Activated CD4-positive, alpha-beta T cell treated with anti-CD3 and anti-CD28 coated beads, Interleukin-2, amount 10 ng/mL, durations not matched to agents 24 days and 14 days (primary cell): ENCODE measurements around the gene ANXA4. TPM values are rescaled to one million over a fixed set of nuclear protein-coding genes. Genes with fewer than 3 reads are reported as not detected.
A peak's percentile ranks its signal among the peaks of the same experiment; 100 is the strongest.
"Not testable (repeated sequence)": the region's sequence is repeated elsewhere in the genome, so short reads cannot be mapped to it uniquely, and the experiment has no call there.

Source experiments
- DNase-seq: peaks from one replicate; pipeline ENCODE4 v3.0.0; 2022
- H3K27ac Mint-ChIP-seq: one replicate; pipeline ENCODE4 v1.8.0; 2022; ENCODE audit warnings: mild to moderate bottlenecking, mixed read lengths
- H3K27me3 Mint-ChIP-seq: one replicate; pipeline ENCODE4 v1.8.0; 2022; ENCODE audit warnings: mixed read lengths
- H3K36me3 Mint-ChIP-seq: one replicate; pipeline ENCODE4 v1.8.0; 2022; ENCODE audit warnings: low read depth, mild to moderate bottlenecking, mixed read lengths
- H3K4me1 Mint-ChIP-seq: one replicate; pipeline ENCODE4 v1.8.0; 2021; ENCODE audit warnings: mixed read lengths
- H3K4me3 Mint-ChIP-seq: one replicate; pipeline ENCODE4 v1.8.0; 2022; ENCODE audit warnings: mild to moderate bottlenecking, moderate library complexity, mixed read lengths
- H3K9me3 Mint-ChIP-seq: one replicate; pipeline ENCODE4 v1.8.0; 2021; ENCODE audit warnings: mixed read lengths
- intact Hi-C: fragments of 100-400 bp; cut with micrococcal nuclease; formaldehyde crosslinking; loops from one replicate; pipeline ENCODE4 v1.15.1; 2023
- total RNA-seq: library from RNA; stranded (reverse); gene quantifications from 2 replicates; pipeline ENCODE4 v1.2.3, GENCODE V29; 2022

ANXA4 gene
- total RNA-seq, 1 donor from 2014 or later, result 47.4 TPM

- Mint-ChIP-seq H3K4me1 (peaks cover 25% of the 10 kb centered on the region), H3K9me3 (no peaks in the 10 kb centered on the region), H3K4me3 (no peak overlapping the region), H3K36me3 (peaks cover 10% of the 10 kb centered on the region), H3K27ac (no peak overlapping the region), H3K27me3 (no peaks in the 10 kb centered on the region)
- intact Hi-C loops, result no loop called here
- DNase-seq, result no peak
Observed at GRCh38 chr2:69750246-69750645, 8.3 kb downstream of the ANXA4 start.

GRCh38 chr2:69753659-69754363 lies 11.9 kb downstream of the ANXA4 start:
- Mint-ChIP-seq H3K27ac (no peak overlapping the region), H3K4me1 (peaks cover 32% of the 10 kb centered on the region), H3K27me3 (no peaks in the 10 kb centered on the region), H3K36me3 (peaks cover 10% of the 10 kb centered on the region), H3K9me3 (no peaks in the 10 kb centered on the region), H3K4me3 (no peak overlapping the region)
- intact Hi-C loops, result no loop called here
- no peak for DNase-seq

- H3K4me3 Mint-ChIP-seq, result peak overlapping the region; percentile 1
- peaks cover 32% of the 10 kb centered on the region for H3K4me1 Mint-ChIP-seq
- H3K36me3 Mint-ChIP-seq, result peaks cover 6% of the 10 kb centered on the region
- H3K27me3 Mint-ChIP-seq, result no peaks in the 10 kb centered on the region
- DNase-seq, result no peak
- H3K27ac Mint-ChIP-seq, result peak overlapping the region; percentile 30
- intact Hi-C loops, result no loop called here
- no peaks in the 10 kb centered on the region for H3K9me3 Mint-ChIP-seq
Observed at GRCh38 chr2:69754633-69755032, 12.7 kb downstream of the ANXA4 start.

- intact Hi-C loops, result loop anchor here (2.0 kb wide), 1 partner anchor 19 kb away; no protein-coding TSS in a partner anchor
- Mint-ChIP-seq H3K27me3 (no peaks in the 10 kb centered on the region), H3K9me3 (no peaks in the 10 kb centered on the region), H3K36me3 (peaks cover 11% of the 10 kb centered on the region), H3K27ac (peak overlapping the region; percentile 48), H3K4me3 (no peak overlapping the region), H3K4me1 (peaks cover 25% of the 10 kb centered on the region)
- peak; percentile 76 for DNase-seq
Observed at GRCh38 chr2:69755862-69756467, 14.0 kb downstream of the ANXA4 start.

DNA sequence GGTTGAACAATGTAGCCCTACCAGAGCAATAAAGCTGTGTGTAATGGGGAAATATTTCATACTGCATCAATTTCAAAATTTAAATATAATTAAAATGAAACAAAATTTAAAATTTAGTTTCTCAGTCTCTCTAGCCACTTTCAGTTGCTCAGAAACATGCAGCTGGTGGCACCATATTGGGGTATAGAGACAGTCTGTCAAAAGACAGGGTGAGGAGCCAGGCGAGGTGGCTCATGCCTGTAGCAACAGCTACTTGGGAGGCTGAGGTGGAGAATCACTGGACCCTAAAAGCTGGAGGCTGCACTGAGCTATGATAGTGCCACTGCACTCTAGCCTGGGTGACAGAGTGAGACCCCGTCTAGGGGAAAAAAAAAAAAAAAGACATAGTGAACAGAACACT lies 20.1 kb downstream of the ANXA4 start:
- intact Hi-C loops, result no loop called here

GRCh38 chr2:69762513-69763494 lies 20.9 kb downstream of the ANXA4 start:
- intact Hi-C loops, result no loop called here
- H3K4me1 Mint-ChIP-seq, result peaks cover 38% of the 10 kb centered on the region
- DNase-seq, result no peak

More for the DNA sequence above, 20.1 kb downstream of the ANXA4 start:
- Mint-ChIP-seq H3K9me3 (peaks cover 3% of the 10 kb centered on the region), H3K4me3 (no peak overlapping the region), H3K27ac (no peak overlapping the region), H3K27me3 (no peaks in the 10 kb centered on the region), H3K36me3 (peaks cover 34% of the 10 kb centered on the region), H3K4me1 (peaks cover 32% of the 10 kb centered on the region)
- DNase-seq, result no peak

DNA sequence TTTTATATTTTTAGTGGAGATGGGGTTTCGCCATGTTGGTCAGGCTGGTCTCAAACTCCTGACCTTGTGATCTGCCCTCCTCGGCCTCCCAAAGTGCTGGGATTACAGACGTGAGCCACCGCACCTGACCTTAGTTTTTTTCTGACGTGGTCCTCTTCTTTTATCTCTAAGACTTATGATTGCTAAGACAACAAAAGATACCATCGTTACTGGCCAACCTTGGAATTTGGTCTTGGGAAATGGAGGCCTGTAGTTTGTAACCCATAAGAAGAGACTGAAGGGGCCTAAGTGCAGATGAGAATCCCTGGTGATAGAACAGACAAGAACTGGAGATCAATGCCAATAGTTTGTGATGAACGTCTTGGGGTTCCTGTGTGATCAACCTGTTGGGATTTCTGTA lies 21.9 kb downstream of the ANXA4 start:
- H3K9me3 Mint-ChIP-seq, H3K27me3 Mint-ChIP-seq, DNase-seq: not testable (repeated sequence)
- Mint-ChIP-seq H3K27ac (peak overlapping the region; percentile 86), H3K4me1 (peaks cover 45% of the 10 kb centered on the region), H3K36me3 (peaks cover 31% of the 10 kb centered on the region), H3K4me3 (peak overlapping the region; percentile 29)
- intact Hi-C loops, result loop anchor here (1.0 to 2.0 kb wide), 2 partner anchors 11 to 21 kb away; partner anchors contain the start of gene ANXA4

More at GRCh38 chr2:69762513-69763494, 20.9 kb downstream of the ANXA4 start:
- no peaks in the 10 kb centered on the region for H3K27me3 Mint-ChIP-seq
- peaks cover 3% of the 10 kb centered on the region for H3K9me3 Mint-ChIP-seq
- H3K36me3 Mint-ChIP-seq, result peaks cover 34% of the 10 kb centered on the region
- no peak overlapping the region for H3K27ac Mint-ChIP-seq
- no peak overlapping the region for H3K4me3 Mint-ChIP-seq

GRCh38 chr2:69764286-69765095 lies 22.6 kb downstream of the ANXA4 start:
- no peak for DNase-seq
- H3K4me3 Mint-ChIP-seq, result peak overlapping the region; percentile 67
- H3K27ac Mint-ChIP-seq, result peak overlapping the region; percentile 86
- peaks cover 33% of the 10 kb centered on the region for H3K36me3 Mint-ChIP-seq
- no peaks in the 10 kb centered on the region for H3K27me3 Mint-ChIP-seq
- peaks cover 50% of the 10 kb centered on the region for H3K4me1 Mint-ChIP-seq
- peaks cover 3% of the 10 kb centered on the region for H3K9me3 Mint-ChIP-seq
- intact Hi-C loops, result loop anchor here (1.0 to 2.0 kb wide), 2 partner anchors 11 to 22 kb away; partner anchors contain the start of gene ANXA4

GRCh38 chr2:69765096-69765380 lies 23.1 kb downstream of the ANXA4 start:
- intact Hi-C loops, result loop anchor here (2.0 kb wide), 1 partner anchor 22 kb away; the partner anchor contains the start of gene ANXA4
- H3K27ac Mint-ChIP-seq, result peak overlapping the region; percentile 86
- H3K4me3 Mint-ChIP-seq, result peak overlapping the region; percentile 67
- peaks cover 32% of the 10 kb centered on the region for H3K36me3 Mint-ChIP-seq
- H3K27me3 Mint-ChIP-seq, result no peaks in the 10 kb centered on the region
- peaks cover 52% of the 10 kb centered on the region for H3K4me1 Mint-ChIP-seq
- H3K9me3 Mint-ChIP-seq, result peaks cover 3% of the 10 kb centered on the region
- no peak for DNase-seq

GRCh38 chr2:69766014-69766413 lies 24.1 kb downstream of the ANXA4 start:
- no peak for DNase-seq
- Mint-ChIP-seq H3K4me3 (no peak overlapping the region), H3K36me3 (peaks cover 34% of the 10 kb centered on the region), H3K4me1 (peaks cover 57% of the 10 kb centered on the region), H3K27ac (peak overlapping the region; percentile 49), H3K27me3 (no peaks in the 10 kb centered on the region), H3K9me3 (peaks cover 3% of the 10 kb centered on the region)
- intact Hi-C loops, result no loop called here

DNA sequence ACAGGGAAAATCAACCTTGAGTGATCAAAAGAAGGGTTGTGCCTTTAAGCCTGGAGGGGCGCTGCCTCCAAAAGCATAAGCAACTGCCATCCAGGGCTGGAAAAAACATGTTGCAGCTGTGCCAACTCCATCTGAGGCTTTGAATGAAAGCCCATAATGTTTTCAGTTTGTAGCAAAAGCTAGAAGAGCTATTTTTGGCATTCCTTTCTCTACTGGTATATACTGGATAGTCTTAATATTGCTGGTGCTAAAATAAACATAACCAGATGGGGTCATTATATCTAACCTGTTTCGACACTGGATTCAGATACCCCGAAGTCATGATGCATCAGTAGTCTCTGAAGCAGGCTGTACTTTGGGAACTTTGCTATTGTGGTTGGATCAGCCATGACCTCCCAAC lies 25.1 kb downstream of the ANXA4 start:
- Mint-ChIP-seq H3K4me1 (peaks cover 64% of the 10 kb centered on the region), H3K27me3 (no peaks in the 10 kb centered on the region), H3K9me3 (peaks cover 3% of the 10 kb centered on the region), H3K36me3 (peaks cover 32% of the 10 kb centered on the region), H3K4me3 (no peak overlapping the region), H3K27ac (no peak overlapping the region)
- intact Hi-C loops, result no loop called here
- DNase-seq, result no peak

- H3K36me3 Mint-ChIP-seq, result peaks cover 26% of the 10 kb centered on the region
- DNase-seq, result no peak
- no peak overlapping the region for H3K27ac Mint-ChIP-seq
- H3K4me1 Mint-ChIP-seq, result peaks cover 71% of the 10 kb centered on the region
- no peaks in the 10 kb centered on the region for H3K27me3 Mint-ChIP-seq
- H3K4me3 Mint-ChIP-seq, result no peak overlapping the region
- H3K9me3 Mint-ChIP-seq, result peaks cover 3% of the 10 kb centered on the region
- intact Hi-C loops, result no loop called here
Observed at GRCh38 chr2:69768235-69768634, 26.3 kb downstream of the ANXA4 start.

GRCh38 chr2:69768789-69769188 lies 26.9 kb downstream of the ANXA4 start:
- intact Hi-C loops, result no loop called here
- Mint-ChIP-seq H3K36me3 (peaks cover 25% of the 10 kb centered on the region), H3K27me3 (no peaks in the 10 kb centered on the region), H3K27ac (no peak overlapping the region), H3K9me3 (peaks cover 3% of the 10 kb centered on the region), H3K4me1 (peaks cover 71% of the 10 kb centered on the region), H3K4me3 (no peak overlapping the region)
- DNase-seq, result no peak
